ENCODE data around the gene LEAP2.
"Not testable (repeated sequence)": the region's sequence is repeated elsewhere in the genome, so short reads cannot be mapped to it uniquely, and the experiment has no call there.

Gene LEAP2

GRCh38 chr5:132854992-132855391 lies 18.5 kb upstream of the LEAP2 start:
- H3K27me3 Mint-ChIP-seq, result peaks cover 39% of the 10 kb centered on the region

GRCh38 chr5:132856011-132856410 lies 17.5 kb upstream of the LEAP2 start:
- Mint-ChIP-seq H3K4me1 (peaks cover 2% of the 10 kb centered on the region), H3K4me3 (no peak overlapping the region), H3K9me3 (no peaks in the 10 kb centered on the region), H3K36me3 (no peaks in the 10 kb centered on the region), H3K27ac (no peak overlapping the region), H3K27me3 (peaks cover 36% of the 10 kb centered on the region)
- no peak for DNase-seq
- CTCF ChIA-PET, result no interaction called here

More at GRCh38 chr5:132854992-132855391, 18.5 kb upstream of the LEAP2 start:
- CTCF ChIA-PET, result interaction anchor here (1.0 to 1.4 kb wide), 3 partner anchors 11 to 170 kb away, joined by 3 to 4 read pairs (median 3); no protein-coding TSS in a partner anchor
- H3K4me1 Mint-ChIP-seq, DNase-seq, H3K9me3 Mint-ChIP-seq, H3K36me3 Mint-ChIP-seq, H3K4me3 Mint-ChIP-seq, H3K27ac Mint-ChIP-seq: not testable (repeated sequence)

GRCh38 chr5:132859889-132860437 lies 13.5 kb upstream of the LEAP2 start:
- CTCF ChIA-PET, result interaction anchor here (1.3 kb wide), 1 partner anchor 26 kb away, joined by 3 read pairs; no protein-coding TSS in a partner anchor

GRCh38 chr5:132860742-132861141 lies 12.7 kb upstream of the LEAP2 start:
- H3K9me3 Mint-ChIP-seq, result no peaks in the 10 kb centered on the region
- H3K27ac Mint-ChIP-seq, result no peak overlapping the region
- H3K4me1 Mint-ChIP-seq, result peaks cover 6% of the 10 kb centered on the region
- no peak overlapping the region for H3K4me3 Mint-ChIP-seq
- H3K36me3 Mint-ChIP-seq, result no peaks in the 10 kb centered on the region
- CTCF ChIA-PET, result interaction anchor here (1.3 kb wide), 1 partner anchor 27 kb away, joined by 3 read pairs; no protein-coding TSS in a partner anchor
- peaks cover 39% of the 10 kb centered on the region for H3K27me3 Mint-ChIP-seq
- DNase-seq, result no peak

More at GRCh38 chr5:132859889-132860437, 13.5 kb upstream of the LEAP2 start:
- H3K4me3 Mint-ChIP-seq, result no peak overlapping the region
- H3K4me1 Mint-ChIP-seq, result no peaks in the 10 kb centered on the region
- no peaks in the 10 kb centered on the region for H3K36me3 Mint-ChIP-seq
- peaks cover 47% of the 10 kb centered on the region for H3K27me3 Mint-ChIP-seq
- no peaks in the 10 kb centered on the region for H3K9me3 Mint-ChIP-seq
- DNase-seq, result no peak
- H3K27ac Mint-ChIP-seq, result no peak overlapping the region

GRCh38 chr5:132865668-132866341 lies 7.7 kb upstream of the LEAP2 start:
- H3K4me1 Mint-ChIP-seq, result peaks cover 24% of the 10 kb centered on the region
- DNase-seq, result no peak
- H3K27ac Mint-ChIP-seq, result peak overlapping the region; percentile 98
- no peaks in the 10 kb centered on the region for H3K9me3 Mint-ChIP-seq
- H3K36me3 Mint-ChIP-seq, result peaks cover 24% of the 10 kb centered on the region
- CTCF ChIA-PET, result interaction anchor here (0.7 to 1.1 kb wide), 2 partner anchors 11 to 17 kb away, joined by 3 to 4 read pairs; no protein-coding TSS in a partner anchor
- H3K27me3 Mint-ChIP-seq, result peaks cover 24% of the 10 kb centered on the region
- peak overlapping the region; percentile 93 for H3K4me3 Mint-ChIP-seq

- peaks cover 24% of the 10 kb centered on the region for H3K4me1 Mint-ChIP-seq
- CTCF ChIA-PET, result interaction anchor here (0.7 to 1.1 kb wide), 3 partner anchors 12 to 36 kb away, joined by 3 to 4 read pairs (median 4); partner anchors contain the start of gene SHROOM1
- no peaks in the 10 kb centered on the region for H3K9me3 Mint-ChIP-seq
- DNase-seq, result peak; percentile 96
- peak within 1 kb of the TSS; percentile 93 for H3K4me3 Mint-ChIP-seq
- H3K36me3 Mint-ChIP-seq, result peaks cover 24% of the 10 kb centered on the region
- H3K27ac Mint-ChIP-seq, result peak within 1 kb of the TSS; percentile 98
- H3K27me3 Mint-ChIP-seq, result peaks cover 24% of the 10 kb centered on the region
Observed at GRCh38 chr5:132866342-132867045, 7.0 kb upstream of the LEAP2 start, which contains the start of the genes GDF9 and UQCRQ. GDF9 (minus strand) TSS chr5:132866469; CDS start chr5:132864533, 1,936 bp downstream. UQCRQ (plus strand) TSS chr5:132866642; CDS start chr5:132866882, 240 bp downstream.

GRCh38 chr5:132867046-132867451 lies 6.4 kb upstream of the LEAP2 start:
- no peak for DNase-seq
- H3K9me3 Mint-ChIP-seq, result no peaks in the 10 kb centered on the region
- H3K27me3 Mint-ChIP-seq, result peaks cover 19% of the 10 kb centered on the region
- peaks cover 24% of the 10 kb centered on the region for H3K36me3 Mint-ChIP-seq
- H3K4me3 Mint-ChIP-seq, result peak overlapping the region; percentile 93
- H3K27ac Mint-ChIP-seq, result peak overlapping the region; percentile 98
- CTCF ChIA-PET, result interaction anchor here (0.9 kb wide), 1 partner anchor 37 kb away, joined by 4 read pairs; the partner anchor contains the start of gene SHROOM1
- H3K4me1 Mint-ChIP-seq, result peaks cover 24% of the 10 kb centered on the region

- CTCF ChIA-PET, result interaction anchor here (1.5 kb wide), 1 partner anchor 15 kb away, joined by 5 read pairs; no protein-coding TSS in a partner anchor
- DNase-seq, result no peak
- Mint-ChIP-seq H3K27me3 (peaks cover 11% of the 10 kb centered on the region), H3K4me1 (peaks cover 24% of the 10 kb centered on the region), H3K4me3 (peak overlapping the region; percentile 21), H3K36me3 (peaks cover 30% of the 10 kb centered on the region), H3K27ac (peak overlapping the region; percentile 67), H3K9me3 (no peaks in the 10 kb centered on the region)
Observed at GRCh38 chr5:132868754-132869153, 4.7 kb upstream of the LEAP2 start.

- no peak for DNase-seq
- Mint-ChIP-seq H3K27ac (no peak overlapping the region), H3K36me3 (peaks cover 30% of the 10 kb centered on the region), H3K27me3 (peaks cover 6% of the 10 kb centered on the region), H3K4me3 (no peak overlapping the region), H3K4me1 (peaks cover 18% of the 10 kb centered on the region), H3K9me3 (no peaks in the 10 kb centered on the region)
- CTCF ChIA-PET, result interaction anchor here (1.1 to 1.5 kb wide), 3 partner anchors 12 to 116 kb away, joined by 3 to 4 read pairs (median 3); no protein-coding TSS in a partner anchor
Observed at GRCh38 chr5:132870801-132871200, 2.7 kb upstream of the LEAP2 start.

- no peak for DNase-seq
- CTCF ChIA-PET, result interaction anchor here (1.1 to 1.5 kb wide), 2 partner anchors 11 to 117 kb away, joined by 3 to 4 read pairs; no protein-coding TSS in a partner anchor
- no peak overlapping the region for H3K27ac Mint-ChIP-seq
- H3K36me3 Mint-ChIP-seq, result peaks cover 30% of the 10 kb centered on the region
- no peaks in the 10 kb centered on the region for H3K27me3 Mint-ChIP-seq
- no peak overlapping the region for H3K4me3 Mint-ChIP-seq
- peaks cover 11% of the 10 kb centered on the region for H3K4me1 Mint-ChIP-seq
- H3K9me3 Mint-ChIP-seq, result no peaks in the 10 kb centered on the region
Observed at GRCh38 chr5:132871459-132872284, 1.8 kb upstream of the LEAP2 start.

- no peaks in the 10 kb centered on the region for H3K27me3 Mint-ChIP-seq
- peak overlapping the region; percentile 34 for H3K27ac Mint-ChIP-seq
- H3K4me3 Mint-ChIP-seq, result no peak overlapping the region
- peaks cover 3% of the 10 kb centered on the region for H3K4me1 Mint-ChIP-seq
- H3K36me3 Mint-ChIP-seq, result peaks cover 25% of the 10 kb centered on the region
- DNase-seq, result no peak
- no peaks in the 10 kb centered on the region for H3K9me3 Mint-ChIP-seq
- CTCF ChIA-PET, result interaction anchor here (1.2 kb wide), 1 partner anchor 10 kb away, joined by 4 read pairs; no protein-coding TSS in a partner anchor
Observed at GRCh38 chr5:132872788-132873118, 715 bp upstream of the LEAP2 start.

- peaks cover 24% of the 10 kb centered on the region for H3K36me3 Mint-ChIP-seq
- CTCF ChIA-PET, result interaction anchor here (1.0 kb wide), 1 partner anchor 9 kb away, joined by 3 read pairs; no protein-coding TSS in a partner anchor
- no peak overlapping the region for H3K27ac Mint-ChIP-seq
- no peak overlapping the region for H3K4me3 Mint-ChIP-seq
- DNase-seq, result no peak
- no peaks in the 10 kb centered on the region for H3K9me3 Mint-ChIP-seq
- H3K27me3 Mint-ChIP-seq, result no peaks in the 10 kb centered on the region
- peaks cover under 1% of the 10 kb centered on the region for H3K4me1 Mint-ChIP-seq
Observed at GRCh38 chr5:132873930-132874271, 433 bp downstream of the LEAP2 start.

GRCh38 chr5:132876020-132876759 lies 2.7 kb downstream of the LEAP2 start:
- no peak overlapping the region for H3K27ac Mint-ChIP-seq
- H3K36me3 Mint-ChIP-seq, result peaks cover 30% of the 10 kb centered on the region
- no peak overlapping the region for H3K4me3 Mint-ChIP-seq
- CTCF ChIA-PET, result no interaction called here
- no peaks in the 10 kb centered on the region for H3K4me1 Mint-ChIP-seq
- DNase-seq, result no peak
- no peaks in the 10 kb centered on the region for H3K9me3 Mint-ChIP-seq
- no peaks in the 10 kb centered on the region for H3K27me3 Mint-ChIP-seq
